Right kidney (tissue), 1 donor: ENCODE measurements around the gene HNF1A.

Experiments
- DNase-seq: peaks from one replicate; pipeline ENCODE4 v3.0.0-alpha.2; 2016

HNF1A gene

GRCh38 chr12:121048442-121048841 is 70.1 kb downstream of the HNF1A start:
- DNase-seq: no peak

GRCh38 chr12:121050725-121051124 is 72.4 kb downstream of the HNF1A start:
- DNase-seq: no peak
